PC-3 (cell line): ENCODE results near the gene PTPRN2.

ENCODE experiments used
- EZH2 ChIP-seq: fragments of 300-600 bp; sonication (generic); IDR thresholded peaks from one replicate; pipeline ENCODE4 v1.6.1; 2017; ENCODE audit warnings: antibody characterized with exemption, mild to moderate bottlenecking, low read length; ENCODE audit not compliant: unreplicated experiment
- EZH2phosphoT487 ChIP-seq: fragments of 300-600 bp; sonication (generic); IDR thresholded peaks from 2 replicates; pipeline ENCODE4 v1.6.1; 2018; ENCODE audit warnings: mild to moderate bottlenecking, antibody characterized with exemption, low read length, borderline replicate concordance
- TF ChIP-seq, protein P1 (sequence below): fragments of 300-600 bp; sonication (generic); conservative IDR thresholded peaks from 2 replicates; pipeline ENCODE4 v1.5.1; 2017; ENCODE audit warnings: antibody characterized with exemption, low read depth, mild to moderate bottlenecking, low read length

DNA sequence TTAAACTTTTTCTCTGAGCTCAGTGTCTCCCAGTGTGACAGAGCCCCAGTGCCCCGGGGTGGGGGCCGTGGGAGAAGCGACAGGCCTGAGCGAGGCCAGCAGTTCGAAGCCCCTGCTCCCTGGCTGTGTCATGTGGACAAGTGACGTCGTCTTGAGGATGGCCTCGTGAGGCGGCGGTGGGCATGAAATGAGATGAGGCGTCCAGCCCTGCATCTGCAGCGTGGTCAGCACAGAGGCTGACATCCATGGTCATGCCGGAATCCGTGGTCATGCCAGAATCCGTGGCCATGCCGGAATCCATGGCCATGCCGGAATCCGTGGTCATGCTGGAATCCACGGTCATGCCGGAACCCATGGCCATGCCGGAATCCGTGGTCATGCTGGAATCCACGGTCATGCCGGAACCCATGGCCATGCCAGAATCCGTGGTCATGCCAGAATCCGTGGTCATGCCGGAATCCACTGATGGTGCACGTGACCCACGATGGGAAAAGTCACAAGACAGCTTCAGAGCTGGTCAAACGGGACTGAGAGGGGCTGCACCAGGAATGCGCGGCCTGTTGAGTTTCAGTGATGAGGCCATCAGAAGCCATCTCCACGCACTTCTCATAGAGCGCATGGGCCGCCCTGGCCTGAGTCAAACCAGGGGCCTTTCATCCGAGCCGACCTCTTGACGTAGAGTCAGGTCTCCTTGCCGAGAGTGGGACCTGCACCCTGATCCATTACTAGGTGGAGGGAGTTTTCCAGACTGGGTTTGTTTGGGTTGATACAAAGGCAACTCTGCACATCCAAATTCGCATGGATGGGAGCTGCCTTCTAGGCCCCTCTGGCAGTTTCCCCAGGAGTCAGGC, 342.5 kb downstream of the PTPRN2 start:
- TF ChIP-seq, protein P1, sequence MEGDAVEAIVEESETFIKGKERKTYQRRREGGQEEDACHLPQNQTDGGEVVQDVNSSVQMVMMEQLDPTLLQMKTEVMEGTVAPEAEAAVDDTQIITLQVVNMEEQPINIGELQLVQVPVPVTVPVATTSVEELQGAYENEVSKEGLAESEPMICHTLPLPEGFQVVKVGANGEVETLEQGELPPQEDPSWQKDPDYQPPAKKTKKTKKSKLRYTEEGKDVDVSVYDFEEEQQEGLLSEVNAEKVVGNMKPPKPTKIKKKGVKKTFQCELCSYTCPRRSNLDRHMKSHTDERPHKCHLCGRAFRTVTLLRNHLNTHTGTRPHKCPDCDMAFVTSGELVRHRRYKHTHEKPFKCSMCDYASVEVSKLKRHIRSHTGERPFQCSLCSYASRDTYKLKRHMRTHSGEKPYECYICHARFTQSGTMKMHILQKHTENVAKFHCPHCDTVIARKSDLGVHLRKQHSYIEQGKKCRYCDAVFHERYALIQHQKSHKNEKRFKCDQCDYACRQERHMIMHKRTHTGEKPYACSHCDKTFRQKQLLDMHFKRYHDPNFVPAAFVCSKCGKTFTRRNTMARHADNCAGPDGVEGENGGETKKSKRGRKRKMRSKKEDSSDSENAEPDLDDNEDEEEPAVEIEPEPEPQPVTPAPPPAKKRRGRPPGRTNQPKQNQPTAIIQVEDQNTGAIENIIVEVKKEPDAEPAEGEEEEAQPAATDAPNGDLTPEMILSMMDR = no peak
- TF ChIP-seq EZH2 (no peak), EZH2phosphoT487 (no peak)
